H1 (cell line): Measurements from ENCODE around the gene EIF2S2.

Source experiments
- ATF2 ChIP-seq: IDR thresholded peaks from 2 replicates; pipeline ENCODE4 v1.6.1; 2012; ENCODE audit warnings: low read length, inconsistent platforms
- CHD1 ChIP-seq: IDR thresholded peaks from 2 replicates; pipeline ENCODE4 v1.6.1; 2012; ENCODE audit warnings: low read depth, low read length, improper control_type of control experiment
- CHD2 ChIP-seq: IDR thresholded peaks from 2 replicates; pipeline ENCODE4 v1.6.1; 2012; ENCODE audit warnings: low read length, improper control_type of control experiment
- CTCF ChIP-seq, 3 experiments: IDR thresholded peaks; 1 replicate in 2 of 3; 2 replicates in 1 of 3; pipeline versions ENCODE4 v1.5.1 to v1.6.1; 2011; ENCODE audit warnings: low read length in 3 of 3, mild to moderate bottlenecking in 3 of 3, inconsistent platforms in 2 of 3, low read depth in 1 of 3, moderate library complexity in 1 of 3; ENCODE audit not compliant: insufficient read depth in 1 of 3; ENCODE audit errors: control extremely low read depth in 1 of 3
- EP300 ChIP-seq, 2 experiments: IDR thresholded peaks; 1 replicate in 1 of 2; 2 replicates in 1 of 2; pipeline ENCODE4 v1.6.1; 2011 to 2012; ENCODE audit warnings: low read depth in 2 of 2, low read length in 2 of 2, mild to moderate bottlenecking in 2 of 2, borderline replicate concordance in 1 of 2, inconsistent platforms in 1 of 2, moderate library complexity in 1 of 2
- EZH2 ChIP-seq: fragments of 200-600 bp; sonication (generic); IDR thresholded peaks from 2 replicates; pipeline ENCODE4 v1.7.1; 2012; ENCODE audit warnings: low read depth, mild to moderate bottlenecking, moderate library complexity, low read length, inconsistent platforms; ENCODE audit not compliant: severe bottlenecking
- GABPA ChIP-seq: IDR thresholded peaks from 2 replicates; pipeline ENCODE4 v1.6.1; 2011; ENCODE audit warnings: mild to moderate bottlenecking, low read length, moderate library complexity, borderline replicate concordance; ENCODE audit not compliant: insufficient read depth
- MAX ChIP-seq: IDR thresholded peaks from 2 replicates; pipeline ENCODE4 v1.6.1; 2012; ENCODE audit warnings: inconsistent platforms
- POLR2A ChIP-seq, 2 experiments: IDR thresholded peaks; 1 replicate in 1 of 2; 2 replicates in 1 of 2; pipeline ENCODE4 v1.6.1; 2011; ENCODE audit warnings: low read depth in 2 of 2, low read length in 2 of 2, mild to moderate bottlenecking in 2 of 2; ENCODE audit errors: control extremely low read depth in 1 of 2
- RAD21 ChIP-seq, 2 experiments: IDR thresholded peaks in 1 of 2; conservative IDR thresholded peaks in 1 of 2; 2 replicates each; pipeline ENCODE4 v1.6.1; 2011; ENCODE audit warnings: low read depth in 2 of 2, low read length in 2 of 2, improper control_type of control experiment in 1 of 2, inconsistent platforms in 1 of 2, mild to moderate bottlenecking in 1 of 2, moderate library complexity in 1 of 2
- RFX5 ChIP-seq: IDR thresholded peaks from 2 replicates; pipeline ENCODE4 v1.6.1; 2011; ENCODE audit warnings: low read depth, low read length, improper control_type of control experiment, borderline replicate concordance
- SIN3A ChIP-seq, 2 experiments: IDR thresholded peaks in 1 of 2; conservative IDR thresholded peaks in 1 of 2; 2 replicates each; pipeline ENCODE4 v1.6.1; 2011 to 2012; ENCODE audit warnings: low read length in 2 of 2, improper control_type of control experiment in 1 of 2, low read depth in 1 of 2, mild to moderate bottlenecking in 1 of 2
- YY1 ChIP-seq: IDR thresholded peaks from 2 replicates; pipeline ENCODE4 v1.6.1; 2011; ENCODE audit warnings: low read depth, mild to moderate bottlenecking, low read length

DNA sequence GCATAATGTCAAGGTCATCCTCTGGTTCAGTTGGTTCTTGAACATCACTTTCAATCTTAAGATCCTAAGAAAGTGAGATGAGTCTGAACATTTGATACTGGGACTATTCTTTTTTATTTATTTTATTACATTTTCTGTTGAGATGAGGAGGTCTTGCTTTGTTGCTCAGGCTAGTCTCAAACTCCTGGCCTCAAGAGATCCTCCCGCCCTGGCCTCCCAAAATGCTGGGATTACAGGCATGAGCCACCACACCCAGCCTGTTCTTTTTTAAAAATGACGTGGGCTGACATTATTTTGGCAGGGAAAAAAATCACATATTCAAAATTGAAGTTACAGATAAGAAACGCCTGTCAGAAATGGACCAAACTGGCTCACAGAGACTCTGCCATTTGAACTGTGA lies 13.5 kb downstream of the EIF2S2 start:
- no peak for TF ChIP-seq EP300 (IDR thresholded peaks at IDR 0.05; ENCODE audit: borderline replicate concordance in 1 of 2, low read depth in 2 of 2, low read length in 2 of 2)
- TF ChIP-seq GABPA = no peak
- TF ChIP-seq YY1 = no peak
- no peak for TF ChIP-seq CTCF (IDR thresholded peaks at IDR 0.05; ENCODE audit: control extremely low read depth in 1 of 3, insufficient read depth in 1 of 3, low read depth in 1 of 3, low read length in 3 of 3)
- no peak for TF ChIP-seq CHD1
- TF ChIP-seq POLR2A (IDR thresholded peaks at IDR 0.05; ENCODE audit: control extremely low read depth in 1 of 2, low read depth in 2 of 2, low read length in 2 of 2) = no peak
- no peak for TF ChIP-seq SIN3A (conservative IDR thresholded peaks at IDR 0.05 in 1 of 2, IDR thresholded peaks at IDR 0.05 in 1 of 2; ENCODE audit: low read depth in 1 of 2, low read length in 2 of 2)
- TF ChIP-seq CHD2 = no peak
- no peak for TF ChIP-seq RFX5
- TF ChIP-seq RAD21 (IDR thresholded peaks at IDR 0.05 in 1 of 2, conservative IDR thresholded peaks at IDR 0.05 in 1 of 2; ENCODE audit: low read depth in 2 of 2, low read length in 2 of 2) = no peak
- TF ChIP-seq EZH2 = no peak
- no peak for TF ChIP-seq ATF2
- TF ChIP-seq MAX = no peak
